HG03108 (cell line): ENCODE data around the gene RNF112.

Experiments used
- ATAC-seq: cut with Tn5 transposase; IDR thresholded peaks from one replicate; pipeline ENCODE4 v1.9.1; 2021; ENCODE audit warnings: moderate library complexity; ENCODE audit not compliant: unreplicated experiment

RNF112 gene

GRCh38 chr17:19374136-19374535 lies 36.9 kb upstream of the RNF112 start:
- ATAC-seq: no peak

- ATAC-seq: no peak
These were observed 35.3 kb upstream of the RNF112 start for GRCh38 chr17:19375732-19376131.

GRCh38 chr17:19376811-19377210 lies 34.2 kb upstream of the RNF112 start:
- no peak for ATAC-seq

- peak; percentile 93 for ATAC-seq
These were observed 33.2 kb upstream of the RNF112 start for GRCh38 chr17:19377602-19378415.

GRCh38 chr17:19378416-19379360 lies 32.3 kb upstream of the RNF112 start, which contains the start of gene MAPK7:
MAPK7 (plus strand) TSS chr17:19378498; CDS start chr17:19378901, 403 bp downstream.
- ATAC-seq: no peak

GRCh38 chr17:19379361-19380065 lies 31.5 kb upstream of the RNF112 start:
- ATAC-seq: no peak

- no peak for ATAC-seq
These were observed 30.3 kb upstream of the RNF112 start for GRCh38 chr17:19380481-19381301.

- ATAC-seq: no peak
These were observed 29.7 kb upstream of the RNF112 start for GRCh38 chr17:19381361-19381740.

GRCh38 chr17:19381741-19382444 lies 29.1 kb upstream of the RNF112 start:
- no peak for ATAC-seq

- ATAC-seq: no peak
These were observed 28.2 kb upstream of the RNF112 start for GRCh38 chr17:19382531-19383444.

GRCh38 chr17:19383681-19384470 lies 27.2 kb upstream of the RNF112 start:
- no peak for ATAC-seq

GRCh38 chr17:19384723-19385391 lies 26.2 kb upstream of the RNF112 start:
- ATAC-seq: no peak

GRCh38 chr17:19385521-19385983 lies 25.5 kb upstream of the RNF112 start:
- ATAC-seq: no peak

- no peak for ATAC-seq
These were observed 24.7 kb upstream of the RNF112 start for GRCh38 chr17:19386051-19386929.

- ATAC-seq: no peak
These were observed 23.8 kb upstream of the RNF112 start, which contains the start of gene MFAP4 for GRCh38 chr17:19386974-19387920. MFAP4 (minus strand) TSS chr17:19387190; CDS start chr17:19387155, 35 bp downstream.
